Mesodermal cell (in vitro differentiated cells): ENCODE measurements around the gene CNIH3.
A peak's percentile ranks its signal among the peaks of the same experiment; 100 is the strongest.

Source experiments
- H3K27ac ChIP-seq: 2 replicates; pipeline ENCODE4 v1.7.0; 2013; ENCODE audit warnings: mild to moderate bottlenecking, low read depth, low read length, moderate library complexity; ENCODE audit not compliant: severe bottlenecking
- H3K36me3 ChIP-seq: 2 replicates; pipeline ENCODE4 v1.7.1; 2013; ENCODE audit warnings: mild to moderate bottlenecking, low read length, moderate library complexity; ENCODE audit not compliant: control insufficient read depth, insufficient read depth
- H3K4me1 ChIP-seq: one replicate; pipeline ENCODE4 v1.7.1; 2013; ENCODE audit warnings: mild to moderate bottlenecking, low read length; ENCODE audit not compliant: insufficient read depth, control insufficient read depth, poor library complexity, severe bottlenecking
- H3K4me3 ChIP-seq: 2 replicates; pipeline ENCODE4 v1.7.0; 2013; ENCODE audit warnings: low read length, control low read depth, mild to moderate bottlenecking; ENCODE audit not compliant: insufficient read depth, poor library complexity, severe bottlenecking; ENCODE audit errors: extremely low read depth
- H3K9me3 ChIP-seq: 2 replicates; pipeline ENCODE4 v1.7.1; 2013; ENCODE audit warnings: mild to moderate bottlenecking, low read length, moderate library complexity; ENCODE audit not compliant: control insufficient read depth
- WGBS, 2 experiments: methylation state at CpG; one replicate each; pipeline ENCODE4 v1.1.5; 2013; ENCODE audit warnings: missing lambda C conversion rate in 2 of 2; ENCODE audit not compliant: insufficient coverage in 2 of 2; 5-methylcytosine and 5-hydroxymethylcytosine counted together

The CNIH3 gene

GRCh38 chr1:224616756-224617409 is 766 bp downstream of the CNIH3 start:
- Histone ChIP-seq H3K4me3 (peak overlapping the region; percentile 59), H3K27ac (no peak overlapping the region), H3K9me3 (peaks cover 9% of the 10 kb centered on the region), H3K4me1 (no peaks in the 10 kb centered on the region), H3K36me3 (peaks cover 21% of the 10 kb centered on the region)
- 1 to 3% methylated on average over 47 to 48 of the region's 52 CpGs for WGBS, 2 experiments

- Histone ChIP-seq H3K4me3 (peak overlapping the region; percentile 59), H3K36me3 (peaks cover 26% of the 10 kb centered on the region), H3K27ac (no peak overlapping the region), H3K4me1 (peaks cover under 1% of the 10 kb centered on the region), H3K9me3 (peaks cover 9% of the 10 kb centered on the region)
- WGBS, 2 experiments: 5 to 10% methylated on average over 34 to 36 of the region's 55 CpGs
Observed at GRCh38 chr1:224617410-224618355, 1.6 kb downstream of the CNIH3 start.

- WGBS, 2 experiments: 100% methylated on average over 2 of the region's 4 CpGs; no CpG with 5 or more reads in 1 of the 2 experiments
- peak overlapping the region; percentile 59 for H3K4me3 ChIP-seq
- peaks cover 9% of the 10 kb centered on the region for H3K9me3 ChIP-seq
- H3K36me3 ChIP-seq: peaks cover 26% of the 10 kb centered on the region
- peaks cover 16% of the 10 kb centered on the region for H3K4me1 ChIP-seq
- no peak overlapping the region for H3K27ac ChIP-seq
Observed at GRCh38 chr1:224619209-224619608, 3.1 kb downstream of the CNIH3 start.

GRCh38 chr1:224620105-224620504 is 4.0 kb downstream of the CNIH3 start:
- H3K4me3 ChIP-seq: peak overlapping the region; percentile 59
- peaks cover 18% of the 10 kb centered on the region for H3K4me1 ChIP-seq
- H3K36me3 ChIP-seq: peaks cover 33% of the 10 kb centered on the region
- H3K27ac ChIP-seq: no peak overlapping the region
- H3K9me3 ChIP-seq: peaks cover 9% of the 10 kb centered on the region
- WGBS, 2 experiments: 100% methylated on average over 2 of the region's 2 CpGs; no CpG with 5 or more reads in 1 of the 2 experiments

- Histone ChIP-seq H3K4me1 (peaks cover 34% of the 10 kb centered on the region), H3K36me3 (peaks cover 33% of the 10 kb centered on the region), H3K4me3 (no peak overlapping the region), H3K27ac (no peak overlapping the region), H3K9me3 (peaks cover 9% of the 10 kb centered on the region)
- 98 to 100% methylated on average over 1 to 5 of the region's 7 CpGs for WGBS, 2 experiments
Observed at GRCh38 chr1:224621813-224622682, 5.9 kb downstream of the CNIH3 start.

GRCh38 chr1:224622831-224623230 is 6.7 kb downstream of the CNIH3 start:
- H3K36me3 ChIP-seq: peaks cover 33% of the 10 kb centered on the region
- peaks cover 39% of the 10 kb centered on the region for H3K4me1 ChIP-seq
- H3K4me3 ChIP-seq: no peak overlapping the region
- 94 to 95% methylated on average over 2 of the region's 2 CpGs for WGBS, 2 experiments
- H3K9me3 ChIP-seq: peaks cover 9% of the 10 kb centered on the region
- no peak overlapping the region for H3K27ac ChIP-seq

GRCh38 chr1:224623310-224623714 is 7.2 kb downstream of the CNIH3 start:
- peaks cover 40% of the 10 kb centered on the region for H3K4me1 ChIP-seq
- peaks cover 33% of the 10 kb centered on the region for H3K36me3 ChIP-seq
- H3K27ac ChIP-seq: peak overlapping the region; percentile 72
- peaks cover 9% of the 10 kb centered on the region for H3K9me3 ChIP-seq
- H3K4me3 ChIP-seq: no peak overlapping the region
- WGBS, 2 experiments: 82 to 88% methylated on average over 5 of the region's 5 CpGs

- Histone ChIP-seq H3K27ac (peak overlapping the region; percentile 72), H3K4me3 (no peak overlapping the region), H3K36me3 (peaks cover 32% of the 10 kb centered on the region), H3K9me3 (peaks cover 9% of the 10 kb centered on the region), H3K4me1 (peaks cover 40% of the 10 kb centered on the region)
- WGBS, 2 experiments: 82 to 86% methylated on average over 5 to 7 of the region's 7 CpGs
Observed at GRCh38 chr1:224623743-224624333, 7.7 kb downstream of the CNIH3 start.

- Histone ChIP-seq H3K9me3 (peaks cover 9% of the 10 kb centered on the region), H3K4me3 (no peak overlapping the region), H3K4me1 (peaks cover 40% of the 10 kb centered on the region), H3K36me3 (peaks cover 28% of the 10 kb centered on the region), H3K27ac (peak overlapping the region; percentile 52)
- WGBS, 2 experiments: 95% methylated on average over 4 of the region's 4 CpGs
Observed at GRCh38 chr1:224624432-224624831, 8.3 kb downstream of the CNIH3 start.

- WGBS, 2 experiments: no CpG with 5 or more reads among the region's 1 CpG
- H3K36me3 ChIP-seq: peaks cover 36% of the 10 kb centered on the region
- no peak overlapping the region for H3K27ac ChIP-seq
- peaks cover 8% of the 10 kb centered on the region for H3K9me3 ChIP-seq
- H3K4me1 ChIP-seq: peaks cover 40% of the 10 kb centered on the region
- H3K4me3 ChIP-seq: no peak overlapping the region
Observed at GRCh38 chr1:224626042-224626441, 9.9 kb downstream of the CNIH3 start.
